GM11168 (cell line): ENCODE measurements around the gene FANCD2.
"Not testable (repeated sequence)": the region's sequence is repeated elsewhere in the genome, so short reads cannot be mapped to it uniquely, and the experiment has no call there.

ENCODE experiments used
- in situ Hi-C: fragments of 300-500 bp; cut with MboI; formaldehyde crosslinking; loops from one replicate; pipeline ENCODE4 v1.12.0; 2022; ENCODE audit warnings: low sequenced_read_pairs; ENCODE audit not compliant: unreplicated experiment

FANCD2 gene

DNA sequence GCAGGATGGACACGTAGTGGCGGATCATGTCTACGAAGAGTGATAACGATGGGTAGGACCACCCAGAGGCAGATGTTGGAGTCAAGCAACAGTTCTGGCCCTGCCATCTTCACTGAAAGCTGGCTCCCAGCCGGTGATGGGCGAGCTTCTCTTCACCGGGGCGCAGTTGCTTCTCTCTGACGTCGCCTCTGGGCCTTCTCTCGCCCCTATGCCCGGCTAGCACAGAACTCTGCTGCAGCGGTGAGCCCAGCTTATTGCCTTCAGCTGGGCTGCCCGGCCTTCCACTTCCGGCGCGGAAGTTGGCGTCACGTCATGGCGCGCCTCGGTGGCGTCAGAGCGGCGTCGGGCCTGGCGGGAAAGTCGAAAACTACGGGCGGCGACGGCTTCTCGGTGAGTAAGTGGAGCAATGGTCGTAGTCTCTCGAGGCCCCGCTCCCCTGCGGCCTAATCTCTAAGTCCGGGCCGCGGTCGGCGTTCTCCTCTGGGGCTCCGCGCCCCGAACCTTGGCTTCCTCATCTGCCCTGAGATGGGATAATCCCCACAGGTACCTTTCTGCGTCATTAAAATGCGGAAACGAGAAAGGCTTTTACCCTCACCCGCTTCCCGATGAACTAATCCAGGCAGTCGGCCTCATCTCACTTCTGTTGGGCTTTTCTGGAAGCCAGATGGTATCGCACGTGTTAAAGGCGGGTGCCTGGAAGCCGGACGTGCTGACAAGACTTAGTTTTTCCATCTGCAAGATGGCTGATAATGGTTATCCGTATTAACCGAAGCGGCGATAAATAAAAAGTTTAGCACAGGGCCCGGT lies at the start of gene FANCD2:
Gene FANCD2 (plus strand): TSS at position 354 of the 807 bp plus-strand sequence. CDS start 2,221 bp downstream, outside the sequence.
- in situ Hi-C loops = no loop called here

DNA sequence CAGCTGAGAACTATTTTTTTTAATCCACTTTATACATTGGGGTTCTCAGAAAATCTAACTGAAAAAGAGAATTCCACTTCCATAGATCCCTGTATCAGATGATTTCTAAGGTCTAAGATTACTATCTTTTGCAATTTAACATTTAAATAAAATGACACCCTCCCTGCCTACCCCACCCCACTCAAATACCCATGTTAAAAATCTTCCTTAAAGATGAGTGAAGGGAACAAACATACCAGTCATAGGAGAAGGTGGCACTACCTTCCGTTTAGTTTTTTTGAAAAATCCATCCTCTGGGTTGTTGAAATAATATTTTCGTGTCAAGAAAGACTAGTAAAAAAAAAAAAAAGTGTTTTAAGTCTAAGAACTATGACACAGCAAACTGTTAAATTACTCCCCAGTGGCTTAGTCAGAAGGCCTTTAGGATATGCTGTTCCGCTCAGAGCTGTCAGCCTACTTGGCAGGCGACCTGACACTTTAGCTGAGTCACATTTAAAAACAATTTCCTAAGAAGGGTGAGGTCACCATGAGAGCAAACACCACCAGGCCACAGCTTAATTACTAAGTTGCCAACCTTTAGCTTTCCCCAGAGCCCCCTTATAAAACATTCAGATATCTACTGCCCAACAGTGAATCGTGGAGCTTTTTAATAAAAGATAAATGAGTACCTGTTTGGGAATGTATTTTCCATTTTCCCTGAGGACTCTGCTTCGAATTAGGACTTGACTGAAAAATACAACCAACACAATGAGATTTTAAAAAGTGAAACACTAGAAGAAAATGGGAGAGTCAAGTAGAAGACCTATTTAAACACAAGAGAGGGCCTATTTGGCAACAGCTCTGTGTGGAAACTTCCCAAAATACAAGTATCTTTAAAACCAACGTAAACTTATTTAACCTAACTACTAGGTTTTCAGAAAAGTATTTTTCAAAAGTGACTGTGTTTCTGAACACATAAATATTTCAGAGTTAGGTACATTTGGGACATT lies 49.2 kb upstream of the FANCD2 start:
- in situ Hi-C loops = no loop called here

DNA sequence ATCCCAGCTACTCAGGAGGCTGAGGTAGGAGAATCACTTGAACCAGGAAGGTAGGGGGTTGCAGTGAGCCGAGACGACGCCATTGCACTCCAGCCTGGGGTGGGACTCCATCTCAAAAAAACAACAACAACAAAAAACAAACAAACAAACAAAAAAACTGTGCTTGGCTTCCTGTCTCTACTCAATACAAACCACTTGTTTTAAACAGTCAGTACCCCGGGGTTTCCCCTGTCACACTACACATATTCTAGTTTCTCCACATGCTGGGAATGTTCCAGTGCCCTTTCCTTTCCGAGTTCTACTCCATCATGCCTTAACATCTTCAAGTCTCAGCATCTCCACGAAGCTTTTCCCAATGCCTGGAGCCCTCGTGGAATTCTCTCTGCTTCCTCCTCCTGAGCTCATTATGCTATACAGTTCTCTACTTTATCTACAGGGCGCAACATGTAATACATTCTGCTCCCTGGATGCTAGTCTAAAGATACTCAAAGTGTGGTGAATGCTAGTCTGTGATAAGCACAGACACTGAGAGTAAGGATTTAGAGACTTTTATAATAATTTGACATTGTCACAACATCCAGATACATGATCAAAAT lies 47.4 kb upstream of the FANCD2 start:
- in situ Hi-C loops = no loop called here

DNA sequence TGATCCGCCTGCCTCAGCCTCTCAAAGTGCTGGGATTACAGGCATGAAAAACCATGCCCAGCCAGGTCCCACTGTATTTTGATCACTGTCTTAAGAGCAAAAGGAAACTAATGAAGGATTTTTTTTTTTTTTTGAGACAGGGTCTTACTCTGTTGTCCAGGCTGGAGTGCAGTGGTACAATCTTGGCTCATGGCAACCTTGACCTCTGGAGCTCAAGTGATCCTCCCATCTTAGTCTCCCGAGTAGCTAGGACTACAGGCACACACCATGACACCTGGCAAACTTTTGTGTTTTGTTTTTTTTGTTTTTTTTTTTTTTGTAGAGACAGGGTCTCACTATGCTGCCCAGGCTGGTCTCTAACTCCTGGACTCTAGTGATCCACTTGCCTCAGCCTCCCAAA lies 46.0 kb upstream of the FANCD2 start:
- in situ Hi-C loops = no loop called here

DNA sequence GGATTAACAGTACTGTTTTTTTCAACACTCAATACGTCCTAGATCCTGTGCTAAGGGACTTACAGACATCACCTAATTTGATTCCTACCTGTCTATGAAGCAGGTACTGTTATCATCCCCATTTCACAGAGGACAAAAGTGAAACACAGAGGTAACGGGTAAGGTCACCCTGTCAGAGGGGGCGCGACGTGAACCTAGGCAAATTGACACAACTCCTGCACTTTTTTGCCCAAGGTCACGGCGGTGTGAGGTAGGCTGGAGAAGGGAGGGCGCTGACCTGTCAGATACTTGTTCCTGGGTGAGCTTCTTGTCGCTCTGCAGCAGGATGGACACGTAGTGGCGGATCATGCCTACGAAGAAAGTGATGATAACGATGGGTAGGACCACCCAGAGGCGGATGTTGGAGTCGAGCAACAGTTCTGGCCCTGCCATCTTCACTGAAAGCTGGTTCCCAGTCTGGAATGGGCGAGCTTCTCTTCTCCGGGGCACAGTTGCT lies 40.0 kb upstream of the FANCD2 start:
- in situ Hi-C loops = no loop called here

DNA sequence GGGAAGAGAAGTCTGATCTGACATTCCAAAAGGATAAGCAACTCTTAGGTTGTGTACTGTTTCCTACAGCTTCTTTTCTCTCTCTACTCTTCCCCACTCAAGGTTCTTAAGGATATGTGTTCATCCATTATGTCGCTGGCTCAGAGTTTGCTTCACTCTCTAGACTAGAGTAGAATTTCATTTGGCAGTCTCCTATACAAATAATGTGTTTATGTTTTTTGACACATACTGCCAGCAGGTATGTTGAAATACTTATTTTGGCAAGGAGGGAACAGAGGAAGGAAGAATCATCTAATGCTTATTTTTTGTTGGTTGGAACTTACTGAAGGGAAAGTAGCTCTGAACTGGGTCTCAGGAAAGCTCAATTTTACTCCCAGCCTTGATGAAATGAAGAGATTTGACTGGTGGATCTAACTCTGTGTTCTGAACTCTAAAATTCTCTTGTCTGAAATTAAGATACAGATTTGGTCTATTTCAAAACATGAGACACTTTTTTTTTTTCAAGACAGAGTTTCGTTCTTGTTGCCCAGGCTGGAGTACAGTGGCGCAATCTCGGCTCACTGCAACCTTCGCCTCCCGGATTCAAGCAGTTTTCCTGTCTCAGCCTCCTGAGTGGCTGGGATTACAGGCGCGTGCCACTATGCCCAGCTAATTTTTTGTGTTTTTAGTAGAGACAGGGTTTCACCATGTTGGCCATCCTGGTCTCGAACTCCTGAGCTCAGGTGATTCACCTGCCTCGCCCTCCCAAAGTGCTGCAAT lies 32.0 kb upstream of the FANCD2 start:
- in situ Hi-C loops = loop anchor here (5.0 kb wide), 1 partner anchor 53 kb away; no protein-coding TSS in a partner anchor

DNA sequence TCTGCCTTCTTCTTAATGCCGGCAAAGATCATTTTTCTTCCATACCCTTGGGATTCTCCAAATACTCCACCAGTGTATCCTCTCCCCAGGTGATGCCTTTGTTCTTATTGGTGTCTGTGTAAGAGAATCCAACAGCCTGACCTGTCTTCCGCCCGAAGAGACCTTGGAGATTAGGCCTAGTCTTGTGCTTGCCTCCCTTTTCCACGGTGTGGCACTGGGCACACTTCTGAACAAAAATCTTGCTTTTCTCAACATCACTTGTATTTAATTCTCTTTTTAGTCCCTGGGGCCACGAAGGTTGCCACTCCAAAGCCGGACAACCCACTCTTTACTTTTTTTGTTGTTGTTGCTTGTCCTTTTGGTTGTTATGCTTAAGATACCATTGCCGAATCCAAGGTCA lies 25.6 kb upstream of the FANCD2 start:
- in situ Hi-C loops = no loop called here

DNA sequence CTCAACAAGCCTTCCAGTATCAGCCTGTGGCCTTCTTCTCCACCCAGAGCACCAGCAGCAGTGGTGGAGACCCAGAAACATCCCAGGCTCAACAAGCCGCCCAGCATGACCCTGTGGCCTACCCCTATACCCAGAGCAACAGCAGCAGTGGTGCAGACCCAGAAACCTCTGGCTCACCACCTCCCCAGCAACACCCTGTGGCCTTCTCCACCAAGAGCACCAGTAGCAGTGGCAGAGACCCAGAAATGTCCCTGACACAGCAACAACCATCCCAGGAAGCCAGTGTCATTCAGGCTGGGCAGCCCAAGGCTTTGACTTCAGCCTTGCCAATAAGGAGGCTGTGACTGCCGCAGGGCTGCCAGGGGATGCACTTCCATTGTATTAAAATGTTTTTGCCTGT lies 23.3 kb upstream of the FANCD2 start:
- in situ Hi-C loops = no loop called here

DNA sequence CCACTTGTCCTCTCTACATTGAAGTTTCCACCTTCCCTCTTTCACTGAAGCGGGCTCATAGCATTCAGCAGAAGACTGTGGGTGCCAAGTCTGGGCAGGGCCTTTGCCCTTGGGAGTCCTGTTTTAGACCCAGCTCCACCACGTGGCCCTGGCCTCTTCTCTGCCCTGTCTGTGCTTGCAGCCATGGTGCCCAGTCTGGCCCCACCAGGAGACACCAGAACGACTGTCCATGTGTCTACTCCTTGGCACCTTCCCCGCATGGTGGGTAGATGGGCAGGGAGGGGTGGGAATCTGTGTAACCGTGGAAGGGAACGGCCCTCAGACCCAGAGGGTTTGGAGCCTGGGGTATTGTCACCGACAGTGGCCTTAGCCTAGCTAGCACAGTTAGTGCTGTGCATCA lies 21.7 kb upstream of the FANCD2 start:
- in situ Hi-C loops = no loop called here

DNA sequence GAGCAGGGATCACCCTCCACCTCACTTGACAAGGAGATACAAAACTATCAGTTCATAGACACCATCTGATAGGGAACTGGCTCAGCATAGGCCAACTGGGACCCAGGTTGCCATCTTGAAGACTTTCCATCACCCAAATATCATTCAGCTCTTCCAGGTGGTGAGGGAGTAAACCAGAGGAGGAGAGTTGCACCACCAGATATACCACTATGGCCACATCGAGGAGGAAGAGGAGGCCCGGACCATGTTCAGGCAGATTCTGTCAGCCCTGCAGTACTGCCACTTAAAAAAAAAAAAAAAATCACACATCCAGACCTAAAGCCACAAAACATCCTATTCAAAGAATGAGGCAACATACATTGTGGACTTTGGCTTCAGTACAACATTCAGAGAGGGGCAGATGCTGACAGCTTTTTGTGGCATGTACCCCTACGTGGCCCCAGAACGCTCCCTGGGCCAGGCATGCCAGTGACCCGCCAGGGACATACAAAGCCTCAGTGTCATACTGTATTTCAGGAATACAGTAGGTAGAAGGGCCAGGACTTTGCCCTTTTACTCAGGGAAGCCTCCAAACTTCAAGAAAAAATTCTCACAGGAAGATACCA lies 21.2 kb upstream of the FANCD2 start:
- in situ Hi-C loops = no loop called here

DNA sequence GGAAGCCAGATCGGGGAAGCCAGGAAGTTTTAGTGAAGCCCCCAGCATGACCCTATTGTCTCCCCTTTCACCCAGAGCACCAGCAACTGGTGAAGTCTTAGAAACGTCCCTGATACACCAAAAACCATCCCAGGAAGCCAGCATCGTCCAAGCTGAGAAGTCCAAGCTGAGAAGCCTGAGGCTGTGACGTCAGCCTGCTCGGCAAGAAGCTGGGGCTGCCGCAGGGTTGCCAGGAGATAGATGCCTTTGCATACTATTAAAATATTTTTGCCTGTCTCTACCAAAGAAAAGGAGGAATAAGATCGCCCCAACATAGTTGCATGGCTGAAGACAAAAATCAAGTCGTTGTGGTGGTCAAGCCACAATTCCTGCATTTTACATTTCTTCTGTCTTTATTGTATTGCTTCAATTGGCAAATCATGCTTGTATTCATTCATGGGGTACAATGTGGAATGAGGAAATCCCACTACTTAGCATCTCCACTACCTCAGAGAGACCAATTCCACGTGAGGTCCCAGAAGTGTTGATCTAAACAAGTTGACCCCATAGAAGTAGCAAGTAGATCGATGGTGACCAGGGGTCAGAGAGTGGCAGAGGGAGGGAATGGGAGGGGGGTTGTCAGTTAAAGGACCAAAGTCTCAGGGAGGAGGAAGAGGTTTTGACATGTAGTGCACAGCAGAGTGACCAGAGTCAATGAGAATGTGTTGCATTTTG lies 20.0 kb upstream of the FANCD2 start:
- in situ Hi-C loops = no loop called here

DNA sequence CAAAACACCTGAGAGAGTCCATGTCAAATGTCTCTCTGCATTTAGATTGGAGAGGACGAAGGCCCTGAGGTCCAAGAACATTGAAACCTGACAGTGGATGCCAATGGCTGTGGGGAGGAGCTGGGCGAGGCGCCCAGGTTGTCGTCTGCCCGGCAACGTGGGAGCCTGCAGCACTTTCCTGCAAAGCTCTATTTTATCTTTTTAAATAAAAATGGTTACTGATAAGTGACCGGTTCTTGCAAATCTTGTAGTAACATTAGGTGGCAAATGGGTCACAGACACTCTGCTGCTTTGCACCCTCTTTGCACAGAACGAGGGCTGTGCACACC lies 19.5 kb upstream of the FANCD2 start:
- in situ Hi-C loops = no loop called here

DNA sequence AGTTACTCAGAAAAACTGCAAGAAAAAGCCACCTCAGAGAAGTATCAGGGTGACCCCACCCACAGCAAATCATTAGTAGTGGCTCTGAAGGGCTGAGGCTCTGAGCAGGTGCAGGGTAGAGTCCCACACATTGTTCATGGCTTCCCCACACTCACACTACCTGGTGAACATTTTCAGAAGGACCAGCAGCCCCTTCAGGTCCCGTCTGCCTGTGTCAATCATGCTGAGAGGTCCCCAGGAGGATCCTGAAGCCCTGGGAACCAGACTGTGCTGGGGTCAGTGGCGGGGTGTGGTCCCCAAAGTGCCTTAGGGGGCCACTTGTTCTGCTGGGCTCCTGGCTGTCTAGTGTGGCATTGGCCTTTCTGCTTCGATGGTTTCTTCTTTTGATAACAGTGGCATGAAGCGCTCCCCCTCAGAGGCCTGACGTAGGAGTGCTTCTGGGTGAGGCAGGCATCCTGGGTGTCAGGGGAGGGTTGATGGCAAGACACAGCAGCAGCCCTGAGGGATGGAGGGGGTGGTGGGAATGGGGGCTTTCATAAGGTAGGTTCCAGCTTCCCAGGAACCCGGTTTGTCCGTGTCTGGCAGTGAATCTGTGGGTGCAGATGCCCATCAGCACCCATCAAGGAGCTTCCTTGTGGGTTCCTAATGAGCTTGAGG lies 19.0 kb upstream of the FANCD2 start:
- in situ Hi-C loops = no loop called here

DNA sequence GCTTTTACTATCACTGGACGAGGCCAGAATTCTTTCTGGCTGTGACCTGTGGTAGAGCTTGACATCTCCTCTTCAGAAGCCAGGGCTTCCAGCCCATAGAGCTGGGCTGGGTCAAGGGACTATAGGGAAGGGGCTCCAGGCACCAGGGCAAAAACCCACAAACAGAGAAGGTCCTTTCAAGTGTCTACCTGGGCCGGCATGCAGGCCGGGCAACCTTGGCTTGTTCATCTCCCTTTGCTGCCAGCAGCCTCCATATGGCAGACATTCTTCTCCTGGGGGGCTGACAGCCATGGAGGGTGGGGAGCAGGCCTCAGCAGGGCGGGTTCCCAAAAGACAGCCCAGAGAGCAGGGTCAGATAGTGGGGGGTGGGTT lies 18.0 kb upstream of the FANCD2 start:
- in situ Hi-C loops = not testable (repeated sequence)

DNA sequence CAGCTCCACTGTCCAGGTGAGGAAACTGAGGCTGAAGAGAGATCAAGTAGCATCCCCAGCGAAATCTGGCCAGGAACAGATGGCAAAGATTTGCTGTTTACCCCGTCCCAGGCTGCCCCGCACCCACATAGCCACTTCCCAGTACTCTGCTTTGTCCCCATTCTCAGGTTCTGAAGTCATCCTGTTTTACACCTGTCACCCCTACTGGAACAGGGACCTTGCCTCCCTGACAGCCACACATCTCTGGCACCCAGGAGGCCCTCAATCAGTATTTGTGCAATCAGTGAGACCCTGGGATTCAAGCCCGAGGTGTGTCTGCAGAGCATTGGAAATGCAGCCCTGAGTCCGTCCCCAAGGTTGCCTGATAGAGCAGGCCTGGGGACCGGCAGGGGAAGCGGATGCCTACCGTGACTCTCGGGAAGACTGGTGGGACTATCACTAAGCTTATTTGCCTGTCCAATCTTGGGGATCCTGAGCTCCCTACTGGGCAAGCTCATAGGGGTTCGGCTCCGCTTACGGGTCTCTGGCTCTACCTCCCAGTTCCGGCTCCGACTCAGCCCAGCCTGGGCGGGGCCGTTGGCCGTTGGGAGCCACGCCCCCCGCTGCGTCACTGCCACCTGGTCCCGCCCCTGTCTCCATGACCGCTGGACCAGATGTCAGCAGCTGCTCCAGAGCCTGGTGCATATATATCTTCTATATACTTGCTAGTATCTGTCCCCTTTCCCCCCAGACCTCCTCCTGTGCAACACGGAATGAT lies 17.5 kb upstream of the FANCD2 start:
- in situ Hi-C loops = no loop called here

DNA sequence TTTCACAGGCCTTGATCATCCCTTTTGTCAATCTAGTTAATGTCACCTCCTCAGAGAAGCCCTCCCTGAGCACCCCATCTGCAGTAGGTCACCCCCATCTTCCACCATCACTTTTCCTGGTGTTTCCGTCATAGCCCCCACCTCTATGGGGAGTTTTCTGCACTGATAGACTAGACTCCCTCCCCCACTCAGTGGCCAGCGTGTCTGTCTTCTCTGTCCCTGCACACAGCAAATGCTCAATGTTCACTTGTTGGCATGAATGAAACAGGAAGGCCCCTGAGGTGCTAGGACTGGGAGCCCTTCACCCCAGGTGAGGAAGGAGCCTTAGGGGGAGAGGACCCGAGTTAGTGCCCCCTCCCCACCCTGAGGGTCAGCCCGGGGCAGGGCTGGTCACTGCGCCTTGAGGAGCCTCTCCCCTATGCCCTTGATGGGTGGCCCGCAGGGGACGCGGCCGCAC lies 15.8 kb upstream of the FANCD2 start:
- in situ Hi-C loops = no loop called here

DNA sequence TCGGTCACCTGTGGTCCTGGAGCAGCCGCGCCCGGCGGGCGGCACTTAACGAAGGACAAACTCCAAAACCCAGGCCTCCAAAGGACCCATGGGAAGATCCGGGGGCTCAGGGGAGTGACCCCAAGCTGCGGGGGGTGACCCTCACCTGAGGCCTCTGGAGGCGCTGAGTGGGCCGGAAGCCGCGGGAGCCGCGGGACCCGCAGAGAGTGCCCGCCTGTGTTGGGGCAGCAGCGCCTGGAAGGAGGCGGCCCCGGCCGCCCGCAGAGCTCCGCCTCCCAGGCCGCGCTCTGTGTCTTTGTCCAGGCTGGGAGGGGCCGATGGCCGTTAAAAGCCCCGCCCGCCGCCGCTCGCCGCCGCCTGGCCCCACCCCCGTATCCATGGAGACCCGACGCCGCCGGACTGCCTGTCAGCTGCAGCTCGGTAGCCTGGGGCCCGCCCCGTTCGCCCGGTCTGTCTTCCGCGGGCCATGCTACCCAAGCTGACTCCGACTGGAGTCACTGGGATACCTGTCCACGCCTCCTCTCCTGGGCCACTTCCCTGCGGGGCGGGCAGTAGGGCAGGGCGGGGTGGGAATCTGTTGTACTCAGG lies 15.3 kb upstream of the FANCD2 start:
- in situ Hi-C loops = no loop called here
